ENCODE measurements around the gene GDF2. TPM values are rescaled to one million over a fixed set of nuclear protein-coding genes. Genes with fewer than 3 reads are reported as not detected.

Gene GDF2
- total RNA-seq, 1 experiment from 2014 or later: not detected

GRCh38 chr10:47305566-47305965, 16.7 kb upstream of the GDF2 start:
- WGBS (ENCODE audit: extremely low coverage, insufficient read length, low lambda C conversion rate): no CpG with 5 or more reads among the region's 2 CpGs
- H2AK5ac ChIP-seq (ENCODE audit: insufficient read length, low read length): no peak overlapping the region
- no peak overlapping the region for H3K9ac ChIP-seq (ENCODE audit: extremely low read depth, insufficient read length, low read length)
- H2AFZ ChIP-seq (ENCODE audit: low read length): no peak overlapping the region
- Mint-ChIP-seq H3K27ac (no peak overlapping the region), H3K36me3 (ENCODE audit: insufficient read depth in 1 of 3, low read depth in 3 of 3) (no peaks in the 10 kb centered on the region), H3K4me1 (peaks cover 20 to 24% of the 10 kb centered on the region in 2 experiments), H3K9me3 (no peaks in the 10 kb centered on the region), H3K4me3 (no peak overlapping the region), H3K27me3 (ENCODE audit: low read depth) (peaks cover 46% of the 10 kb centered on the region)
- H2BK15ac ChIP-seq (ENCODE audit: low read depth, low read length): no peak overlapping the region
- H3K23ac ChIP-seq (ENCODE audit: insufficient read length, low read depth, low read length): no peak overlapping the region
- no peak overlapping the region for H4K5ac ChIP-seq (ENCODE audit: insufficient read length, low read depth, low read length)
- no peak overlapping the region for H2BK12ac ChIP-seq (ENCODE audit: insufficient read length, low read depth, low read length)
- no peaks in the 10 kb centered on the region for H3K79me1 ChIP-seq (ENCODE audit: insufficient read depth, low read depth, low read length, poor library complexity, severe bottlenecking)
- no peak overlapping the region for H3K14ac ChIP-seq (ENCODE audit: insufficient read depth, low read length)
- H4K20me1 ChIP-seq (ENCODE audit: control insufficient read depth, insufficient read depth, insufficient read length): peaks cover 5% of the 10 kb centered on the region
- H4K8ac ChIP-seq (replicated peaks; ENCODE audit: insufficient read length, low read depth, low read length): no peak overlapping the region
- H3K23me2 ChIP-seq (ENCODE audit: insufficient read length, low read depth, low read length, poor library complexity, severe bottlenecking): peaks cover under 1% of the 10 kb centered on the region
- TF ChIP-seq CTCF (conservative IDR thresholded peaks at IDR 0.05): no peak
- H3K56ac ChIP-seq (ENCODE audit: insufficient read length, low read depth, low read length): no peak overlapping the region
- H3K4ac ChIP-seq (ENCODE audit: low read depth, low read length): no peak overlapping the region
- H2BK120ac ChIP-seq (ENCODE audit: low read depth, low read length, poor library complexity, severe bottlenecking): no peak overlapping the region
- no peaks in the 10 kb centered on the region for H3K4me1 ChIP-seq (ENCODE audit: insufficient read depth, low read length)
- no peak overlapping the region for H2BK20ac ChIP-seq (ENCODE audit: low read depth, low read length, poor library complexity, severe bottlenecking)
- no peak overlapping the region for H4K91ac ChIP-seq (ENCODE audit: insufficient read length, low read depth, low read length)
- DNase-seq: no peak
- H3K27ac ChIP-seq (ENCODE audit: insufficient read length, low read depth, low read length): no peak overlapping the region
- no peak overlapping the region for H3T11ph ChIP-seq (ENCODE audit: low read length)
- H3K27me3 ChIP-seq (ENCODE audit: insufficient read depth, low read length): peaks cover 8% of the 10 kb centered on the region; the same call in 1 of the 2 replicates
- H3K4me2 ChIP-seq (ENCODE audit: insufficient read depth, insufficient read length, low read length): no peak overlapping the region
- H3K18ac ChIP-seq (ENCODE audit: insufficient read length, low read depth, low read length): no peak overlapping the region
- no peaks in the 10 kb centered on the region for H3K79me2 ChIP-seq (ENCODE audit: insufficient read depth, low read length)
- no peaks in the 10 kb centered on the region for H3K9me3 ChIP-seq (ENCODE audit: control insufficient read depth, low read depth, low read length)
- H2BK5ac ChIP-seq (ENCODE audit: insufficient read length, low read length): no peak overlapping the region
